GM19468 (cell line): Measurements from ENCODE around the gene FANCC.

Source experiments
- ATAC-seq: cut with Tn5 transposase; IDR thresholded peaks from one replicate; pipeline ENCODE4 v1.9.1; 2021; ENCODE audit warnings: mild to moderate bottlenecking, moderate library complexity, moderate number of reproducible peaks; ENCODE audit not compliant: unreplicated experiment; ENCODE audit errors: extremely low read depth

FANCC gene

DNA sequence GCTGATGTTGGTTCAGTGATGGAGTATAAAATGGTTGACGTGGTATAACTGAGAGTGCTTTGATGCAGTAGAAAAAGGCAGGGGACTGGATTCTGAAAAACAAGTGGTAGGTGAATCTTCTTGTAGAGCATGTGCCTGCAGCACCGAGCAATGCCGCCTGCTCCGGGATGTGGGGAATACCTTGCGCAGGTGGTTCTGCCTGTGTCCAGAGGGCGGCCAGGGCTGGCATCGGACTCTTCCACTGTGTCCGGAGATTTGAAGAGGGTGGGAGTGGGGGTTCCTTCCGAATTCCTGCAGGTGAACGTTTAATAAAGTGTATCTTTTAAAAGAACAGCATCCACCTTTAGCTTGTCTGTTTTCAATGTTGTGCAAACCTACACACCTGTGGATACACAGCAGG lies 238.0 kb downstream of the FANCC start:
- no peak for ATAC-seq

GRCh38 chr9:95078939-95079338 lies 238.6 kb downstream of the FANCC start:
- no peak for ATAC-seq

GRCh38 chr9:95078511-95078910 lies 239.0 kb downstream of the FANCC start:
- ATAC-seq: no peak

GRCh38 chr9:95077766-95078370 lies 239.6 kb downstream of the FANCC start:
- ATAC-seq: no peak

GRCh38 chr9:95077053-95077765 lies 240.3 kb downstream of the FANCC start:
- ATAC-seq: no peak

- no peak for ATAC-seq
Measured at GRCh38 chr9:95076696-95077052, 240.8 kb downstream of the FANCC start.

DNA sequence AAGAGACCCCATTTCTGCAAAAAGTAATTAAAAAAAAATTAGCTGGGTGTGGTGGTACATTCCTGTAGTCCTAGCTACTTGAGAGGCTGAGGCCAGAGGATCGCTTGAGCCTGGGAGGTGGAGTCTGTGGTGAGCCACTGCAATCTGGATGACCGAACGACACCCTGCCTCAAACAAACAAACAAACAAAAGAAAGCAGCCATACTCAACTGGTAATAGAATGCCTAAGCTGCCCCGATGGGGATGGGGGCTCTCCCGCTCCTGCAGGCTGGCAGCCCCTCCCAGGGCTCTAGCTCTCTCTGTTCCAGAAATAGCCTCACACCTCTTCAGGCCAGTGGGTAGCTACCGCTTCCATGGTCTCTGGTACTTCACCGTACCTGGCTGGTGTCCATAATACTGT lies 241.8 kb downstream of the FANCC start:
- no peak for ATAC-seq

- no peak for ATAC-seq
Measured at GRCh38 chr9:95074632-95075031, 242.9 kb downstream of the FANCC start.

GRCh38 chr9:95073918-95074317 lies 243.6 kb downstream of the FANCC start:
- no peak for ATAC-seq

GRCh38 chr9:95073042-95073607 lies 244.4 kb downstream of the FANCC start:
- no peak for ATAC-seq

- ATAC-seq: no peak
Measured at GRCh38 chr9:95071925-95072324, 245.6 kb downstream of the FANCC start.

DNA sequence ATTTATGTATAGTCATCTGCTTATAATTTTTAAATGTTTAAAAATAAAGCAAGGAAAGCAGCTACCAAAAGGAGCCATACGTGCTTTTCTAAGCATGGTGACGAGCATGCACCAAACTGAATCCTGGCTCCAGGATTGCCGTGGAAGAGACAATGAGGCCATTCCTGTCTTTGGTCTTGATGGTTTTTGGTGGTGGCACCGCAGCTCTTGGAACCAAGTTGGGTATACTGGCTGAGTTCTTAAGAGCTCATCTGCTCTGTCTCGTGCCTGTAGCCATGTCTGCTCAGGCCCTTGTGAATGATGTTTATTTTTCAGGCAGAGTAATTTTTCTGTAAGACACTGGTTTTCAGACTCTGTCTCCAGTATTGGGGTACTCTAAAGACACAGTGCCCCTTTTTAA lies 246.1 kb downstream of the FANCC start:
- ATAC-seq: no peak

- ATAC-seq: no peak
Measured at GRCh38 chr9:95070549-95071021, 246.9 kb downstream of the FANCC start.

DNA sequence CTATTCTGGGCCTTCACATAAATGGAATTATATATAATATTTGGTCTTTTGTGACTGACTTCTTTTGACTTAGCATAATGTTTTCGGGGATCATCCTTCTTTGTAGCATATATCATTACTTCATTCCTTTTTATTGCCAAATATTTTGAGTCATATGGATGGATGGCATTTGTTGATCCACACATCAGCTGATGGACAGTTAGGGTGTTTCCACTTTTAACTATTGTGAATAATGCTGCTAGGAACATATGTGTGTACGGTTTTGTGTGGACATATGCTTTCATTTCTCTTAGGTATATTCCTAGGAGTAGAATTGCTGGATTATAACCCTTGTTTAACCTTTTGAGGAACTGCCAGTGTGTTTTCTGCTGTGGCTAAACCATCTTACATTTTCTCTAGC lies 249.6 kb downstream of the FANCC start:
- no peak for ATAC-seq

DNA sequence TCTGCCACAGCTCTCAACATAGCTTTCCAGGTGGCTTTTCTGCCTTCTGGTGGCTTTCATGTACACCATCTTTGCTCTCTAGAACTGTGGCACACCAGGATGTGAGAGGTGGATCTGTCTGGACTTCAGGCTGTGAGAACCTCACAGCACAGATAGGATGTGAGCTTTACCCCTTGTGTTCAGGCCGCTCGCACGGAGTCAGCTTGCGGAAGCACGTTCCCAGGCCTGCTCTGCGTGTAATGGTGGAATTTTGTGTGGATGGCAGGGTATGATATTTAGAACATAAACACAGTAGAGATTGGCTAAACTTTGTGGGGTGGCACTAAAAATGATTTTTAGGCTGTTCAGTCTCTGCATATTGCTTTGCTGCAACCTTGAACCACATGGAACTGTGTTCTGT lies 250.5 kb downstream of the FANCC start:
- no peak for ATAC-seq

- no peak for ATAC-seq
Measured at GRCh38 chr9:95065224-95065623, 252.3 kb downstream of the FANCC start.

- no peak for ATAC-seq
Measured at GRCh38 chr9:95063300-95063699, 254.2 kb downstream of the FANCC start.

- no peak for ATAC-seq
Measured at GRCh38 chr9:95062596-95063065, 254.9 kb downstream of the FANCC start.

DNA sequence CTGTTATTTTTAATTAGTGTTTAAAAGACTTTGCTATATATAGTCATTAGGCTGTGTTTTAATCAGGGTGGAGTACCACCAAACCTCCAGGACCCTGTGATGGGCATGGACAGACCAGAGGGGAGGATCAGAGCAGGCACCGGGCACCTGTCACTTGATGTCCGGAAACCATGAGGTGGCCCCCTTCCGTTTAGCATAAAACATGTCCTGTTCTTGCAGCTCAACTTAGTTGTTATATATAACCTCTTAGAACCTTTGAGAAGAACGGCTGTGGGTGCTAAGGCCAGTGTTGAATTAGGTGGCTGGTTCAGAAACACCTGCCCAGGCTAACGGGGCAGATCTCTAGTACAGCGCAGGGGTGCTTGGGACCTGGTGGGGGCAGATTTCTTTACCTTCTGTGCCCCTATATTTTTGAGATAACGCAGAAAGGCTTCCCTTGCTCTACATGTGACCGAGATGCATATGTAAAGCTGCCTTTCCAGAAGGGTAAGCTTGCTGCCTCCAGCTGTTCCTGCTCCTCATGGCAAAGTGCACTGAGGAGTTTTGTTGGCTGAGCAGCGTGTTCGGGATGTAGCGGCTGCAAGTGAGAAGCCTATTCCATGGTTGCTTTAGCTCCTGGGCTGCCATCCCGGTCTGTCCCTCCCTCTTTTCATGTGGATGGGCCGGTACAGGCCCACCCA lies 255.5 kb downstream of the FANCC start:
- no peak for ATAC-seq

- ATAC-seq: no peak
Measured at GRCh38 chr9:95060916-95061315, 256.6 kb downstream of the FANCC start.

DNA sequence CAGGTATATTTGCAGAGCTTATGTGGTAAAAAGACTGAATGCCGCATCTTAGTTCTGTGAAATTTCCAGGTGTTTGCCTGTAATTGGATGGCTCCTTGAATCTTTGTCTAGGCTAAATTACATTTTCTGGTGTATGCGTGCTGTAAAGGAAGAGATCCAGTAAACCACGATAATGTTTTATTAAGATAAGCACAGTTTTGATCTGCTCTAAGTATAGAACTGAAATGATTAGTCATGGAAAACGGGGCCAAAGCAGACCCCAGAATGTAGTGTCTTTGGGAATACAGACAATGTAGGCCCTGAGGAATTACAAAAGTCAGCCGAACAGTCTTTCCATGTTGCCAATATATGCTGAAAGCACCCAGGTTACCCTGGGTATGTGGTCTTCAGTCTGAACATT lies 257.3 kb downstream of the FANCC start:
- ATAC-seq: no peak
